GM21717 (cell line): ENCODE results near the gene COL4A3.
A peak's percentile ranks its signal among the peaks of the same experiment; 100 is the strongest.

Source experiments
- ATAC-seq: cut with Tn5 transposase; IDR thresholded peaks from one replicate; pipeline ENCODE4 v1.9.1; 2021; ENCODE audit warnings: mild to moderate bottlenecking, moderate library complexity; ENCODE audit not compliant: unreplicated experiment

The COL4A3 gene

GRCh38 chr2:227337442-227337841, 173.0 kb downstream of the COL4A3 start:
- ATAC-seq = no peak

GRCh38 chr2:227339098-227339599, 174.7 kb downstream of the COL4A3 start:
- ATAC-seq = no peak

GRCh38 chr2:227340106-227340505, 175.7 kb downstream of the COL4A3 start:
- ATAC-seq = no peak

GRCh38 chr2:227341553-227341952, 177.1 kb downstream of the COL4A3 start:
- ATAC-seq = no peak

- ATAC-seq = no peak
These were observed 179.8 kb downstream of the COL4A3 start for GRCh38 chr2:227344231-227344630.

- ATAC-seq = no peak
These were observed 182.7 kb downstream of the COL4A3 start for GRCh38 chr2:227347117-227347516.

- ATAC-seq = no peak
These were observed 183.9 kb downstream of the COL4A3 start for GRCh38 chr2:227348324-227348723.

- ATAC-seq = no peak
These were observed 185.7 kb downstream of the COL4A3 start for GRCh38 chr2:227349989-227350612.

- ATAC-seq = peak; percentile 91
These were observed 187.2 kb downstream of the COL4A3 start for GRCh38 chr2:227351639-227352038.

GRCh38 chr2:227360351-227360750, 195.9 kb downstream of the COL4A3 start:
- ATAC-seq = no peak

GRCh38 chr2:227363756-227364155, 199.3 kb downstream of the COL4A3 start:
- ATAC-seq = no peak
